ENCODE results near the gene ADRM1.

ADRM1 gene

DNA sequence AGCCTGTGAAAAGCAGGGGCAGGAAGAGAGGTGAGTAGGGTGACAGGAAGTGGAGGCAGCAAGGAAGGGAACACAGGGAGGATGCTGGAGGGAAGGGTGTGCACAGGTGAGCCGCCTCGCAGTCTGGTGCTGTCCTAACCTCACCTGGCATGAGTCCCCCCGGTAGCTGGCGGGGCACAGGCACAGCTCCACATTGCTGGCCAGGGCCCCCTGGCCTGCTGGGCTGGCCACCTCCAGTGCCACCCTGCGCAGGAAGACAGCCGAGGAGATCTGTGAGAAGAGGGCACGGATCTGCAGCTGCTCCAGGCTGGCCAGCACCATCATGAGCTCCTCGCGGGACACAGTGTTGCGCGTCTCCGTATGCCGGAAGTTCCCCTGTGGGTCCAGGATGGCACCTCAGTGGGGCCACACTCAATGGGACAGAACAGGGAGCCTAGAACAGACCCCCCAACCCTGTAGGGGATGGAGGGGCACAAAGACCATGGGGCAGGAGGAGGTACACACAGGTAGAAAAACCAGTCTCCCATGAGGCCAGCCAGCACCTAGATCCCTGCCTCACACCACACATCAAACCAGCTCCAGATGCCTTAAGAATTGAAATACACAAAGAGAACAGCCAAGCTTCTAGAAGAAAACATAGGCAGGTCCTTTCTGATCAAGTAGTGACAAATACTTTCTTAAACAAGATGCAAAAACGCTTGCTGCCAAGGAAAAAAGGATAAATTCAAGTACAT, 22.5 kb downstream of the ADRM1 start:
- DNase-seq, result no peak

DNA sequence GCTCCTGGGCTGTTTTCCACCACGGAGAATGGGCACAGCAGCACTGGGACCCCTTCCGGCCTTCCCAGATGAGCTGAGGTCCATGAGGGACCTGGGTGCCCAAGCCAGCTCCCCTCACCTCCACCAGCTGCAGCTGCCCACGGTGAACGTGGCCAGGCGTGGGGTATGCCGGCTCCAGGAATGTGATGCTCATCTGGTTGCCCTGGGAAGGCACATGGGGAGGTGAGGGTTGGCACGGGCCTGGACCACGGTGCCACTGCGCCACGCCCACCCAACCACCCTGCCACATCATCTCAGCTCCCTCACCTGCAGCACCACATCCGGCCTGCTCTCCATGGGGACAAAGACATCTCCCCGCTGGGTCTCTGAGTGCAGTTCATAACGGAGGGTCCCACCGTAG, 23.8 kb downstream of the ADRM1 start:
- DNase-seq, result no peak

DNA sequence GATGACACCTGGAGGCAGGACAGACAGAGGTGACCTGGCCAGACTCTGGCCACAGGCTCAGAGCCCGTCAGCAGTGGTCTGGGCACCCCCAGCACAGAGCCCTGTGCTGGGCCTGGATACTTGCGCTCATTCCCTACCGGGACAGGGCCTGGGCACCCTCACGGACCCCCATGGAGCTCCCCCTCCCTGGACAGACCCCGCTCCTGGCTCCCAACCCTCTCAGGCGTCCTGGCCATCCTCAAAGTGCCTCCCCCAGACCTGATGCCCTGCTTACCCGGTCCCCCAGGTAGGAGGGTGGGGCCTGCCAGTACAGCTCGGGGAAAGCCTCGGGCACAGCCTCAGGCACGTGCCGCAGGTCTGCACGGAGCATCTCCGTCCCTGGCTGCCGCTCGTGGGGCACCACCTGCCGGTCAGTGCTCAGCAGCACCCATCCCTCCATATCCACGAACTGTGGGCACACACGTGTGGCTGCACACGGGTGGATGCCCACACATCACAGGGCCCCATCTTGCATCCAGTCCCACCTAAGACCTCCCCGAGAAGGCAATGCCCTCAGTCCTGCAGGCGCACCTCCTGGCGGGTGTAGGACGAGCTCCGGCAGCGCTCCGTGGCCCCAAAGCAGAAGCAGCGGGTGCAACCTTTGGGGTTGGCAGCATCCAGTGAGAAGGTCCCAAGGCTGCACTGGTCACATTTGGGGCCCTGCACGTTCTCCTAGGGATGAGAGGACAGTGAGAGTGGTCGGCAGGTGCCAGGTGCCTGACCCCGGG, 24.3 kb downstream of the ADRM1 start:
- DNase-seq, result no peak

DNA sequence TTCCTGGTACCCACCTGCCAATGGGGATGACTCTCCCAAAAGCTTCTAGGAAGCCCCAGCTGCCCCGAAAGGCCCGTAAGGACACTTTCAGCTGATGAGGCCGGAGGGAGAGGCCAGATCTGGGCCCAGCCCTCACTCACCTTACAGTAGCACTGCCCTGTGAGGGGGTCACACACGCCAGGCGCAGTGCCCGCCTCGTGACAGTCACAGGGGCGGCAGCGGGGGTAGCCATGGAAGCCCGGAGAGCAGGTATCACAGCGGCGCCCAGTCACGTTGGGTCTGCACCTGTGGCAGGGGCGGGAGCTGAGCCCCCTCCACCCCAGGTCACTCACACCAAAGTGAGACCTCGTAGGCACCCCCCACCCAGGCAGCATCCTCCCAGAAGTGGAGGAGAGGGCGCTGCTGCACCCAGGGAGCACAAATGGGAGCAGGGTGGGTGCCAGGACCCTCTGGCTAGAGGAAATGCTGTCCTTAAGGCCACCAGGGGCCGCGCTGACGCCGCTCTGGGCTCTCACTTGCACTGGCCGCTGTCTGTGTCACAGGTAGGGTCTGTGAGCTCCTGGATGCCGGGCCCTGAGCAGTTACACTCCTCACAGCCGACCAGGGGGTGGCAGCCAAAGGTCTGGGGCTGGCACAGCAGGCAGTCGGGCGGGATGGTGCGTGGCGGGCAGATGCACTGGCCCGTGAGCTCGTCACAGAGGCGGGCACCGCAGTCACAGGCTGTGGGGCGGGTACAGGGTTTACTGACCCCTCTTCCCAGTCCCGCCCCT, 25.1 kb downstream of the ADRM1 start:
- no peak for DNase-seq

DNA sequence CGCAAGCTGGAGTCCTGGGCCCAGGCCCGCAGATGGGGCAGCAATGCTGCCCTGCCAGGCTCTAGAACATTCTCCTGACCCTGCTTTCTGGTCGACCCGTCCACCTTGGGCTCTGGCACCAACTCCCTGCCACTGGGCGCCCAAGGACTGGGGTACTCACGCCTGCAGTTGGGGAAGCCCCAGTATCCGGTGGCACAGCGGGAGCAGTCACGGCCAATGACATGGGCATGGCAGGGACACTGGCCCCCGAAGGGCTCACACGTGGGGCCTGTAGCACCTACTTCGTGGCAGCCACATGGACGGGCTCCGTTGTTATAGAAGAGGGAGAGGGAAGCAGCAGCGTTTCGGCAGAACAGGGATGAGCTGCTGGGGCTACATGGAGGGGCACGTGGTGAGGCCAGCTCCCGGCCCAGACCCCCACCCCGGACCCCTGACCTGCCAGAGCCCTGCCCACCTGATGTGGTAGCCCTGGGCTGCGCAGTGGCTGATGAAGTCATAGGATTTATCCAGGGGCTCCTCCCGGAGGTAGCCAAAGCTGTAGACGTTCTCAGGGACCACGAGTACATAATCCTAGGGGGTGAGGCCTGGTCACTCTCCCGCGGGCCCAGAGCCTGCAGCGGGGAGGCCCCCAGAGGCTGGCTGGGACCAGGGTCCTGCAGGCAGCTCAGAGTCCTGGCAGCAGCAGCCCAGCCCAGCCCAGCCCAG, 26.0 kb downstream of the ADRM1 start:
- DNase-seq, result no peak

DNA sequence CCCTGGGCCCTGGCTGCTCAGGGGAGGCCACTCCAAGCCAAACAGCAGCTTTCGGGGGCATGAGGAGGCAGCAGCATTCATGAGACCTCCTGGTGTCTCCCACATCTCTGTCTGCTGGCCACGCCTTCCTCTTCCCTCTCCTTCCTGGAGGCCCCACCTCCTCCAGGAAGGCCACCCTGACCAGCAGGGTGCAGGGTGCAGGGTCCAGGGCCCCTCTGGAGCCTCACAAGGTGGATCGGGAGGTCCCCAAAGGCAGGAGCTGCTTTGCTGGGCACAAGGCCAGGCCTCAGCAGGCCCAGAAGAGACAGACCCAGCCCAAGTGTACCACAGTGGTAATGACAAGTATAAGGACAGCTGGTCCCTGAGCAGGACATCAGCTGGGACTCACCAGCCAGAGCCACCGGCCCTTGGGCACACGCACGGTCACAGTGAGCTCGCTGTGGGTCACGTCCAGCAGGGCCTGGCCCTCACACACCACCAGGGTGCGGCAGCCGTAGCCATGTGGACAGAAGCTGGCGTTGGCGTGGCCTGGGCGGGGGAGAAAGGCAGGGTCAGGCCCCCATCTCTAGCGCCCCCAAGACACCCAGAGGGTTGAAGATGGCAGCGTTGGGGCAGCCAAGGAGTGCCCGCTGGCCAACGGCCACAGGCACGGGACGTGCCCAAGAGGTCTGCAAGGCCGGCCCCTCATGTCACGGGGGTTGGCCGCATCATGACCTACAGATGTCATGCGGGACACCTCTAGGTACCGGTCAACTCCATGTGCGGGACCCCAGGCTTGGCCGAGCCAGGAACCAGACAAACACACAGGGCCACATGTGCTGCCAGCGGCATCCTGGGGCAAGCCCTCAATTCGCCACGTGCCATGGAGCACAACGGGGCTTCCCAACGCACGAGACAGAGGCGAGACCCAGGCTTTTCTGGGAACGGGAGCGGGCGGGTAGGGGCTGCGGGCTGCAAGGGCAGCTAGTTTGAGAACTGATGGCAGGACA, 26.9 kb downstream of the ADRM1 start:
- DNase-seq, result no peak

DNA sequence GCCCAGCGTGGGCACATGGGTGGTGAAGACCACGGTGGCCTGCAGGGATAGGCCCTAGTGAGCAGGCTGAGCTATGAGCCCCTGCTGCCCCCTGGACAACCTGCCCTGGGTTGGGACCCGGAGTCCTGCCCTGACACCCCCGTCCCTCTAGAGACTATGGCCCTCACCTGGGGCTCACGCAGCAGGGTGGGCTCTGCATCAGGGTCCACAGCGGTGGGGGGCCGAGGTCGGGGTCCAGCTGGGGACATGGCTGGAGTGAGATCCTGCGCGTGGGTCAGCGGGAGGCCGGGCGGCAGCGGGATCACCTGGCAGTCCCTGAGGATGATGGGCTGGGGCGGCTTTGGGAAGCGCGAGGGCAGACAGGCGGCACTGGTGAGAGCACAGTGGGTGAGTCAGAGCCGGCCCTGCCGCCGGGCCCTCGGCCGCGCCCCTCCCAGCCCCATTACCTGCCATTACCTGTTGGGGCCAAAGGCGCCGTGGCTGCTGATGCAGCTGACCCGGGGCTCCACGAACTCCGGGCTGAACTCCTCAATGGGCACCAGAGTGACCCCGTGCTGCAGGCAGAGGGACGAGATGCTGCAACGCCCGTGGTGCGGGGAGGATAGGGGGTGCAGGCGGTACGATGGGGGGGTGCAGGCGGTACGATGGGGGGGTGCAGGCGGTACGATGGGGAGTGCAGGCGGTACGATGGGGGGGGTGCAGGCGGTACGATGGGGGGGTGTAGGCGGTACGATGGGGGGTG, 27.9 kb downstream of the ADRM1 start:
- DNase-seq, result no peak

DNA sequence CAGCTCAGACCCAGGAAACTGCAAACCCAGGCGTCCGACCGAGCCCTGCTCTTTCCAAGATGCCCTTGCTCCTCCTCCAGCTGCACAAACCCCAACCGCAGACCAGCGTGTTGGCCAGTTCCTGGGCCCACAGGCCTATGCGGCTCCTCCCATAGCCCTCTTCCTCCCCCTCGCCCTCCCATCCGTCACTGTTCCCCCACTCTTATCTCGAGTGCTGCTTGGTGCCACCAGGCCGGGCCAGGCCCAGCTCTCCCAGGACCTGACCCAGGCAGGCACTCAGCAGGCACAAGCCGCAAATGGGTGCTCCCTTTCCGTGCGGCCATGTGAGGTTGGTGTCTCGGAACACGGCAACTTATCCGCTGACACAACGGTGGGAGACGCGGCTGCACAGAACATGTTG, 28.6 kb downstream of the ADRM1 start:
- DNase-seq, result no peak

DNA sequence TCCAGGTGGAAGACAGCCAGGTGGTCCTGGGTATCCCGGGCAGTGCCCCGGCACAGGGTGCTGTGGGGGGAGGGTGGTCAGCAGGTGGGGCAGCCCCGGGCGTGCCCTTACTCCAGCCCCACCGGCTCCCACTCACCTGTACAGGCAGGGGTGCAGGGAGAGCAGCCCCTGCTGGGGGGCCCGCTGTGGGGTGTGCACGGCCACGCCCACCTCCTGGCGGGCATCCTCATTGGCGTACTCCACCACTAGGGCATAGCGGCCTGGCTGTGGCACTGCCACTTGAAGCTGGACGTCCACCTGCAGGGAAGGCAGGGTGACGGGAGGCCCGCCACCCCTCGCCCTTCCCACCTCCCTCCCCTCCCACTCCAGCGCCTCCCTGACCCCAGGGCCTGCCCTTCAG, 29.6 kb downstream of the ADRM1 start:
- DNase-seq, result no peak

DNA sequence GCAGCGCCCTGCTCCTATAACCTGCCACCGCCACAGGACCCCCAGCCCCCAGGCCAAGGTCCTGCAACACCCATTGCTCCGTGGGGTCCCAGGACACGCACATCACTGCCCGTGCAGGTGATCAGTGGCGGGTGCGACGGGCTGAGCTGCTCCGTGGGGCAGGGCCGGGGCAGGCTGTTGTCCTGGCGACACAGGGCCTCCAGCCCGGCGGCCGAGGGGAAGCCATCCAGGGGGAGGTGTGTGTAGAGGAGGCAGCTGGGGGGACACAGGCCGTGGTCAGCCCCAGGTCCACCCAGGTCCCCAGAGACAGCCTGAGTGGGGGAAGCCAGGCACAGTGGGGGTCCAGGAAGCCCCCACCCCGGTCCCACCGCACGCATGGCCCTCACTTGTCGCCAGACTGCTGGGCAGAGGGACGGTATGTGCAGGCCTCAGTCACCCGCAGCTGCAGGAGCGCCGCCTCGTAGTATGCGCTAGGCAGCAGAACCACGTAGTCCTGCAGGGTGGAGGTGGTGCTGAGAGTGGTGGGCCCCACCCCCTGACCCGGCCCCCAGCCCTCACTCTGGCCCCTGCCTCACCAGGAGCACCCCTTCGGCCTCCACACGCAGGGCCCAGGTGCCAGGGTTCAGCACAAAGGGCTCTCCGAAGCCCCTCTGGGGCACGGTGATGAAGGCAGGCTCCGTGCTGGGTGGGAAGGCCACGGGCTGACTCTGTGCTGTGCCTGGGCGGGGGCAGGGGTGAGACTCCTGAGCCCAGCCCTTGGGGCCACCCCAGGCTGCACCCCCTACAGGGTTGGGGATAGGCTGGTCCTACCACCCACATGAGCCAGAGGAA, 30.4 kb downstream of the ADRM1 start:
- no peak for DNase-seq

DNA sequence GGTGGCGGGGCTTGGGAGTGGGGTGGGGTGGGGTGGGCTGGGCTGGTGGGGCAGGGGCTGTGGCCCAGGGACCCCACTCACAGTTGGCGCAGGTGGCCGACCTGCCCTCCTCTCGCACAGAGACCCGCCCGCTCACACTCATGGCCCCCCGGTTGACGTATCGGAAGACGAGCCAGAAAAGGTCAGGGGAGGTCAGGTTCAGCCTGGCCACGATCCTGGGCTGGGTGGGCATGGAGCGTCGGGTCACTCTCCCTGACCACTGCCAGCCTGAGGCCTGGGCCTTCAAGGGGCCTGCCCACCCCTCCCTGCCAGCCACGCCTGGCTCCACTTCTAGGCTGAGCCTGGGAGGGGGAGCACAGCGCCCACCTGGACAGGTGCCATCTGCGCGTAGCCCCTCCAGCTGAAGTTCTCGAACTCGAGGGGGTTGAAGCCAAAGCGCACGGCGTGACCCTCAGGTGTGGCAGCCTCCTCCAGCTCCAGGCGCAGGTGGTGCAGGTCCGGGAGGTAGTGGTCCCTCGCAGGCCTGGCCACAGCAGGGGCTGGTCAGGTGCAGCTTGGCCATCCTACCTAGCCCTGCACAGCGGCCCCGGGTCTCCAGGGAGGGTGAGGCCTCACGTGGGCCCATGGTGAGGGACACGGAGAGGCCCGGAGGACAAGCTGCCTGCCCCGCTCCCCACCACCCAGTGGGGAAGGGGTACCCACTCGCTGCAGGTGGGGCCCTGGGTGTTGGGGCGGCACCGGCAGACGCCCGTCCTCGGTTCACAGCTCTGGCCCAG, 31.2 kb downstream of the ADRM1 start:
- no peak for DNase-seq

DNA sequence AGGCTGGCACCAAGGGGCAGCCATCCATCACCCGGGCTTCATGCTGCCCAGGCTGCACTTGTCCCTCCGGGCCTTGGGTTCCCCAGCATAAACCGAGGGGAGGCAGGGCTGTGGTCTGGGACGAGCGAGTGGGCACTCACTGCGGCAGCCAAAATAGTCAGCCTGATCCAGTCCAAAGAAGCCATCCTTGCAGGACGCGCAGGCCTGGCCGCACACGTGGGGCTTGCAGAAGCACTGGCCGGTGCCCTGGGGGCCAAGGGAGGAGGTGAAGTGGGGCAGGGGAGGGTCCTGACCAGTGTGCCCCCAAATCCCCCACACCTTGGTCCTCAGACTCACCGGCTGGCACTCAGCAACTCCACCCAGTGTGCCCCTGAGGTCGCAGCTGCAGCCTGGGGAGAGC, 32.1 kb downstream of the ADRM1 start:
- no peak for DNase-seq

DNA sequence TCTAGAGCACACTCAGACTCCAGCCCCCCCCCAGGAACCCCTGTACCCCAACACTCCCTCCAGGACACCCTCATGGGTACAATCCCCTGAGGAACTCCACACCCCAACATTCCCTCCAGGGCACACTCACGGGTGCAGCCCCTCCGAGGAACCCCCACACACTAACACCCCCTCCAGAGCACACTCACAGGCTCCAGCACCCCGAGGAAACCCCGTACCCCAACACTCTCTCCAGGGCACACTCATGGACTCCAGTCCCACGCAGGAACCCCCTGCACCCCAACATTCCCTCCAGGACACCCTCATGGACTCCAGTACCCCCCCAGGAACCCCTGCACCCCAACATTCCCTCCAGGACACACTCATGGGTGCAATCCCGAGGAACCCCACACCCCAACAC, 32.7 kb downstream of the ADRM1 start:
- DNase-seq, result no peak

DNA sequence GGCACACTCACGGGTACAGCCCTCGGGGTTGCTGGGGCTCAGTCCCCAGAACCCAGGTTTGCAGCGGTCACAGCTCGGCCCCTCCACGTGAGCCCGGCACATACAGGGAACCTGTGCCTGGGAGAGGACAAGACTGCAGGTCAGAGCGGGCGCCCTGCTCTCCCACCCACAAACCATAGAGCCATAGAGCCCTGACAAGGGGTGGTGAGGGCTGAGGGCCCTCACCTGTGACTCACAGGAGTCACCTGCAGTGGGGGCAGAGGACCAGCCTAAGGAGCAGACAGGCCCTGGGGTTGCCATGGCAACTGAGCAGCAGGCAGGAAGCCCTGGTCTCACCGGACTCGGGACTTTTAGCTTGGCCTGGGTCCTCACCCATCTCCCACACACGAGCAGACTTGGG, 33.5 kb downstream of the ADRM1 start:
- DNase-seq, result no peak

DNA sequence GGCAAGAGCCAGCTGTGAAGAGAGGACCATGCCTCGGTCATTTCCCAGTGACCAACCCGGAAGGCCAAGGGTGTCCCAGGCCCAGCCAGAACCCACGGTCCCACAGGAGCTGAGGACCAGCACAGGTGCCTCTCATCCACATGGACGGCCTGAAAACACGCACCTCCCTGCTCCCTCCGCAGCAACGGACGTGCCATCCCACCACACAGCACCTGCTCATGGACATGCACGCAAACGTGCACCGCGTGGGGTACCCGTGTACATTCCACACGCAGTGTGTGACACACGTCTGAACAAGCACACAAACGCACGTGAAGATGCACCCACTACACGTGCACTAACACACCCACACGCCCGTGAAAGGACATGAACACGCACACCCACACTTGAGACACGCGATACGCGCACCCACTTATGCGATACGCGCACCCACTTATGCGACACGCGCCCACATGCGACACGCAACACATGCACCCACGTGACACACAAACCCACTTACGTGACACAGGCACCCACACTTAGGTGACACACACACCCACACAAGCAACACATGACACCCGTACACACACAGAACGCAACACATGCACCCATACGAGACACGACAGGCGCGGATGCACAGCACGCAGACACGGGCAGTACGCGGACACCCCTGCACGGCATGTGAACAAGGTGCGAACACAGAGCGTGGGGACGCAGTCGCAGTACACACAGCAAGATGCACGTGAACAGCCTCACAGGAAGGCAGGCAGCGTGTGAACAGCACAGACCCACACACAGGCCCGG, 34.2 kb downstream of the ADRM1 start:
- DNase-seq, result no peak

DNA sequence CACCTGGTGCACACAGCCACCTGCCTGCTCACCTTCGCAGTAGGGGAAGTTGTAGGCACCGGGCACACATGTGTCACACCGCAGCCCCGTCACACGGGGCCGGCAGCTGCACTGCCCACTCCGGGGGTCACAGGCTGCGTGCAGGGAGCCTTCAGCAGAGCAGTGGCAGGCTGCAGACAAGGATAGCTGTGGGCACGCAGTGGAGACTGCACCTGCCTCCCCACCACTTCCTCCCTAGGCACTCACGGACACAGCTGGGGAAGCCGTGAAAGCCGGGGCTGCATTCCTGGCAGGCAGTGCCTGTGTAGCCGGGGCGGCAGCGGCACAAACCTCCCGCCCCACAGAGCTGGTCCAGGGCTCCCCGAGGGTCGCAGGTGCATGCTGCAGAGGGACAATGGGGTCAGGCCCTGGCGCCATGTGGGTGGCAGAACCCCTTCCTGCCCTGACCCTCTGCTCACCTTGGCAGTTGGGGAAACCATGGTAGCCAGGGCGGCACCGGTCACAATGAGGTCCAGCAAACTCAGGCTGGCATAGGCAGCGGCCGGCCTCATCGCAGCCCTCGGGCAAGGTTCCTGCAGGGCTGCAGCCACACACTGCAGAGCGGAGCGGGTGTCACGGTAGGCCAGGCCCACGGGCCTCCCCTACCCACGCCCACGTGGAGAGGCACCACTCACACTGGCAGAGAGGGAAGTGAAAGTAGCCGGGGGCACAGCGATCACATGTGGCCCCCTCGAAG, 34.9 kb downstream of the ADRM1 start:
- no peak for DNase-seq

DNA sequence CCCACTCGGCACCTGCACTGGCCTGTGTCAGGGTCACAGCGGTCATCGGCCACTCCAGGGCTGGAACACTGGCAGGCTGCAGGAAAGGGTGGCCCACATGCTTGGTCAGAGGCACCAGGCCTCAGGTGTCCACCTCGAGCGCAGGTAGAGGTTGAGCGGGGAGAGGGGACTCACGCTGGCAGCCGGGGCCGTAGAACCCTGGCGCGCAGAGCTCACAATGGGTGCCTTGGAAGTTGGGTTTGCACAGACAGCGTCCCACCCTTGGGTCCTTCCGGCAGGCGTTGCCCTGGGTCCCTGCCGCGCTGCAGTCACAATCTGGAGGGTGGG, 35.5 kb downstream of the ADRM1 start:
- DNase-seq, result no peak

DNA sequence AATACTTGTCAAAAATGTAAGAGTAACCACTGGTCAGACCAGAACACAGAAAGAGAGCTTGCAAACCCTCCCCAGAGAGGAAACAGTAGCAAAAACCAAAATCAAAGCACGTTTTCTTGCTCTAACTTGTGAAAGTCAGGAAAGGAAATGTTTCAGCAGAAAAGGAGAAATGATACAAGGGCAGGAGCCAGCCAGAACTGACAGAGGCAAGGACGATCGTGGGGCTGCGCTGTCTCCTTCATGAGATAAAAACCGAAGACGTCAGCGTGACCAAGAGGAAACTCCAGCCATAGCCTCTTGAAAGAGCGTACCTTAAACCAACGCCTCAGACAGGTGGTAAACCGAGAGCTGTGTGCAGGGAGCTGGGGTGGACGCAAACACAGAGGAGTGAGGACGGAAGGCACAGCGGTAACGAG, 36.9 kb downstream of the ADRM1 start:
- no peak for DNase-seq
